ENCODE measurements around the gene CRYAB. TPM values are rescaled to one million over a fixed set of nuclear protein-coding genes. Genes with fewer than 3 reads are reported as not detected.

CRYAB gene
- total RNA-seq, 1 donor from 2014 or later, result 288 TPM

- H3K4me3 ChIP-seq, result no peak overlapping the region
- no peaks in the 10 kb centered on the region for H3K9me3 ChIP-seq
- TF ChIP-seq, protein P1, sequence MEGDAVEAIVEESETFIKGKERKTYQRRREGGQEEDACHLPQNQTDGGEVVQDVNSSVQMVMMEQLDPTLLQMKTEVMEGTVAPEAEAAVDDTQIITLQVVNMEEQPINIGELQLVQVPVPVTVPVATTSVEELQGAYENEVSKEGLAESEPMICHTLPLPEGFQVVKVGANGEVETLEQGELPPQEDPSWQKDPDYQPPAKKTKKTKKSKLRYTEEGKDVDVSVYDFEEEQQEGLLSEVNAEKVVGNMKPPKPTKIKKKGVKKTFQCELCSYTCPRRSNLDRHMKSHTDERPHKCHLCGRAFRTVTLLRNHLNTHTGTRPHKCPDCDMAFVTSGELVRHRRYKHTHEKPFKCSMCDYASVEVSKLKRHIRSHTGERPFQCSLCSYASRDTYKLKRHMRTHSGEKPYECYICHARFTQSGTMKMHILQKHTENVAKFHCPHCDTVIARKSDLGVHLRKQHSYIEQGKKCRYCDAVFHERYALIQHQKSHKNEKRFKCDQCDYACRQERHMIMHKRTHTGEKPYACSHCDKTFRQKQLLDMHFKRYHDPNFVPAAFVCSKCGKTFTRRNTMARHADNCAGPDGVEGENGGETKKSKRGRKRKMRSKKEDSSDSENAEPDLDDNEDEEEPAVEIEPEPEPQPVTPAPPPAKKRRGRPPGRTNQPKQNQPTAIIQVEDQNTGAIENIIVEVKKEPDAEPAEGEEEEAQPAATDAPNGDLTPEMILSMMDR (IDR thresholded peaks at IDR 0.05), result no peak
- H3K4me1 ChIP-seq, result peaks cover 10 to 21% of the 10 kb centered on the region in 2 donors
- H3K27me3 ChIP-seq, result no peaks in the 10 kb centered on the region
- intact Hi-C loops (cut with DNase I), result no loop called here
- H3K27ac ChIP-seq, result no peak overlapping the region
- no peaks in the 10 kb centered on the region for H3K36me3 ChIP-seq
- no peak for DNase-seq (ENCODE audit: low spot score in 2 of 2)
Observed at GRCh38 chr11:111949519-111950426, 38.2 kb upstream of the CRYAB start.

- Histone ChIP-seq H3K9me3 (no peaks in the 10 kb centered on the region), H3K4me3 (no peak overlapping the region), H3K27me3 (no peaks in the 10 kb centered on the region), H3K4me1 (peaks cover 10 to 32% of the 10 kb centered on the region in 2 donors), H3K27ac (peak overlapping the region; percentile 91 to 92), H3K36me3 (no peaks in the 10 kb centered on the region)
- intact Hi-C loops (cut with DNase I), result no loop called here
- no peak for DNase-seq (ENCODE audit: low spot score in 2 of 2)
- TF ChIP-seq, protein P1 (IDR thresholded peaks at IDR 0.05), result no peak
Observed at GRCh38 chr11:111947143-111947542, 35.6 kb upstream of the CRYAB start.

DNA sequence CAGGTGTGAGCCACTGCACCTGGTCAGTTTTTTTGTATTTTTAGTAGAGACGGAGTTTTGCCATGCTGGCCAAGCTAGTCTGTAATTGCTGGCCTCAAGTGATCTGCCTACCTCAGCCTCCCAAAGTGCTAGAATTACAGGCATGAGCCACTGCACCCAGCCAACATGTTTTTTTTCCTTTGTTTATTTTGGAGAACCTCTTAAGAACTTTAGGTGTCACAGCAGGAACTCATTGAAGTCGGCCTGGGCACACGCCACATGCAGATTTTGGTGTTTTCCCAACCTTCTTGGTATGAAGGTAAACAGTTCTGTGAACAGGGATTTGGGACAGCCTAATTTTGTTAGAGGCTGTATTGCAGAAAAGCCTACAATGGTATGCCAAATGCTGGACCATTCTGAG lies 34.9 kb upstream of the CRYAB start:
- TF ChIP-seq, protein P1 (IDR thresholded peaks at IDR 0.05), result no peak
- intact Hi-C loops (cut with DNase I), result loop anchor here (1.0 kb wide), 1 partner anchor 31 kb away; no protein-coding TSS in a partner anchor
- DNase-seq (ENCODE audit: low spot score in 2 of 2), result peak in 1 of 2 donors; percentile 76
- Histone ChIP-seq H3K27ac (peak overlapping the region; percentile 91 to 92), H3K27me3 (no peaks in the 10 kb centered on the region), H3K4me3 (no peak overlapping the region), H3K36me3 (no peaks in the 10 kb centered on the region), H3K9me3 (no peaks in the 10 kb centered on the region), H3K4me1 (peaks cover 10 to 32% of the 10 kb centered on the region in 2 donors)

DNA sequence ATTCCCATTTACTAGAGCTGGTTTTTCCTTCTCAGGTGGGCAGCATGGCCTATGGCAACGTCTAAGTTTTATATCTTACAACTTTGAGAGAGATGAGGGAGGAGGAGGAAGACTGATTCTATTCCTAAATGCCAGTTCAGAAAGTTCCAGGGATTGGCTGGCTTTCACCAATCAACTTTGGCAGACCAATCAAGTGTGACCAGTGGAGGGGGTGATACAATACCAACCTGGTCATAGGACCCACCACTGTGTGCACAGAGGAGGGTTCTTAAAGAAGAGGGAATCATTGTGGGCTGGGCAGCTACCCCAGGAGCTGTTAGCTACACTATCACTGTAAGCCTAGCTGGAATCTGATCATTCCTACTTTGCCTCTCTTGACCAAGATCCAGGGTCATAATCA lies 33.6 kb upstream of the CRYAB start:
- Histone ChIP-seq H3K9me3 (no peaks in the 10 kb centered on the region), H3K27ac (peak overlapping the region; percentile 91 to 92), H3K4me1 (peaks cover 10 to 32% of the 10 kb centered on the region in 2 donors), H3K4me3 (no peak overlapping the region), H3K27me3 (no peaks in the 10 kb centered on the region), H3K36me3 (no peaks in the 10 kb centered on the region)
- intact Hi-C loops (cut with DNase I), result loop anchor here (1.0 to 2.0 kb wide), 2 partner anchors 8 to 32 kb away; partner anchors contain the start of genes DIXDC1 and HSPB2
- TF ChIP-seq, protein P1 (IDR thresholded peaks at IDR 0.05), result no peak
- no peak for DNase-seq (ENCODE audit: low spot score in 2 of 2)

DNA sequence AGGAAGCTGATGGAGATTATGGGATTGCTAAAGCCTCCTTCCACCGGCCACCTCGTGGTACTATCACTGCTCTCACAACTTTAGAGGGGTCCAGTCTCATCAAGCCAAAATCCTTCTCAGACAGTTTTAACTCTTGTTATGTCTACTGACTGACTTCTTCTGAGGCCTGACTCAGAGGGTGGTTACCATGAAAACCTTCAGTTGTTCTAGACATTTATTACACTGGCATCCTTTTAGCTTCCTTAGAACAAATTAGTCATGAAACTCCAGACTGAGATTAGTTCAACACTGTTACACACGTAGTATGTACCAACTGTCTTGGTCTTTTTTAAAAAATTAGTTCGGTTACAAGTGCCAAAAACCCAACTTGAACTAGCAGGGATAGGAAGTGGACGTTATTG lies 33.1 kb upstream of the CRYAB start:
- peak overlapping the region; percentile 91 to 92 for H3K27ac ChIP-seq
- no peaks in the 10 kb centered on the region for H3K27me3 ChIP-seq
- peaks cover 10 to 32% of the 10 kb centered on the region in 2 donors for H3K4me1 ChIP-seq
- DNase-seq (ENCODE audit: low spot score in 2 of 2), result no peak
- H3K4me3 ChIP-seq, result peak overlapping the region in 1 of 2 donors; percentile 20
- TF ChIP-seq, protein P1 (IDR thresholded peaks at IDR 0.05), result no peak
- H3K36me3 ChIP-seq, result no peaks in the 10 kb centered on the region
- H3K9me3 ChIP-seq, result no peaks in the 10 kb centered on the region
- intact Hi-C loops (cut with DNase I), result loop anchor here (1.0 to 2.0 kb wide), 2 partner anchors 7 to 32 kb away; partner anchors contain the start of genes DIXDC1 and HSPB2
